HepG2 (cell line): ENCODE measurements around the gene LDAH.

Source experiments
- CTCF ChIP-seq: sonication (generic); formaldehyde crosslinking; IDR thresholded peaks from 2 replicates; pipeline ENCODE4 v1.5.0; 2020; ENCODE audit warnings: mild to moderate bottlenecking, missing genetic modification reagents, moderate library complexity
- GFI1 ChIP-seq: sonication (generic); formaldehyde crosslinking; IDR thresholded peaks from 2 replicates; pipeline ENCODE4 v1.5.0; 2020; ENCODE audit warnings: missing genetic modification reagents, mild to moderate bottlenecking, borderline replicate concordance
- IKZF5 ChIP-seq: IDR thresholded peaks from 2 replicates; pipeline ENCODE4 v1.6.1; 2018; ENCODE audit warnings: missing genetic modification reagents, mild to moderate bottlenecking, missing compliant biosample characterization
- MXD3 ChIP-seq: IDR thresholded peaks from 2 replicates; pipeline ENCODE4 v1.6.1; 2016; ENCODE audit warnings: mild to moderate bottlenecking, missing biosample characterization, missing genetic modification reagents
- ZHX1 ChIP-seq: sonication (generic); formaldehyde crosslinking; IDR thresholded peaks from 2 replicates; pipeline ENCODE4 v1.8.1; 2022; ENCODE audit warnings: low read depth, mild to moderate bottlenecking, missing genetic modification reagents
- ZNF468 ChIP-seq: sonication (generic); formaldehyde crosslinking; IDR thresholded peaks from 2 replicates; pipeline ENCODE4 v1.8.0; 2022; ENCODE audit warnings: mild to moderate bottlenecking, moderate library complexity, missing genetic modification reagents

- 0 out of 2 replicates have a peak, but pooled peaks have one; percentile 29 for TF ChIP-seq ZNF468 (CRISPR knock-in tag)
- TF ChIP-seq MXD3 (CRISPR knock-in tag): no peak
- no peak for TF ChIP-seq CTCF (CRISPR knock-in tag)
- TF ChIP-seq IKZF5 (CRISPR knock-in tag): no peak
- no peak for TF ChIP-seq GFI1 (CRISPR knock-in tag)
- no peak for TF ChIP-seq ZHX1
Observed at GRCh38 chr2:20650393-20650876, 172.5 kb downstream of the LDAH start.
